ENCODE measurements around the gene NSD2. TPM values are rescaled to one million over a fixed set of nuclear protein-coding genes. Genes with fewer than 3 reads are reported as not detected.
A peak's percentile ranks its signal among the peaks of the same experiment; 100 is the strongest.

NSD2 gene
- total RNA-seq, 6 experiments from 2014 or later, result 11.4 to 19.4 (median 14.0) TPM

GRCh38 chr4:1983053-1983845 lies 112.1 kb downstream of the NSD2 start:
- Histone ChIP-seq H3K27ac (no peak overlapping the region), H3K27me3 (no peaks in the 10 kb centered on the region), H3K4me1 (no peaks in the 10 kb centered on the region), H3K4me3 (no peak overlapping the region), H3K9me3 (no peaks in the 10 kb centered on the region), H3K36me3 (peaks cover 0 to 74% (median 20%) of the 10 kb centered on the region in 4 donors)
- no peak for TF ChIP-seq POLR2A (IDR thresholded peaks at IDR 0.05)
- 96% methylated on average over 9 of the region's 34 CpGs for WGBS (ENCODE audit: insufficient coverage, low coverage, low lambda C conversion rate, missing lambda C conversion rate)
- ATAC-seq (no peak), DNase-seq (peak in 1 of 3 donors; percentile 47)
- intact Hi-C loops (cut with DNase I), result no loop called here

- H3K4me3 ChIP-seq, result no peak overlapping the region
- peaks cover 0 to 74% (median 21%) of the 10 kb centered on the region in 4 donors for H3K36me3 ChIP-seq
- no peaks in the 10 kb centered on the region for H3K27me3 ChIP-seq
- DNase-seq (peak in 1 of 3 donors; percentile 43), ATAC-seq (no peak)
- WGBS (ENCODE audit: insufficient coverage, low coverage, low lambda C conversion rate, missing lambda C conversion rate), result no CpG with 5 or more reads among the region's 21 CpGs
- intact Hi-C loops (cut with DNase I), result no loop called here
- TF ChIP-seq POLR2A (IDR thresholded peaks at IDR 0.05) (no peak), CTCF (IDR thresholded peaks at IDR 0.05) (no peak)
- no peaks in the 10 kb centered on the region for H3K9me3 ChIP-seq
- H3K4me1 ChIP-seq, result no peaks in the 10 kb centered on the region
- H3K27ac ChIP-seq, result no peak overlapping the region
These were observed 112.7 kb downstream of the NSD2 start for GRCh38 chr4:1983846-1984405.

- ATAC-seq (peak in 1 of 4 donors; percentile 6), DNase-seq (peak in 1 of 3 donors; percentile 47)
- H3K27me3 ChIP-seq, result no peaks in the 10 kb centered on the region
- intact Hi-C loops (cut with DNase I), result no loop called here
- TF ChIP-seq POLR2A (IDR thresholded peaks at IDR 0.05) (no peak), CTCF (IDR thresholded peaks at IDR 0.05) (no peak)
- no peak overlapping the region for H3K27ac ChIP-seq
- no peaks in the 10 kb centered on the region for H3K9me3 ChIP-seq
- H3K4me1 ChIP-seq, result no peaks in the 10 kb centered on the region
- H3K4me3 ChIP-seq, result no peak overlapping the region
- H3K36me3 ChIP-seq, result peaks cover 0 to 77% (median 21%) of the 10 kb centered on the region in 4 donors
- 85% methylated on average over 9 of the region's 27 CpGs for WGBS (ENCODE audit: insufficient coverage, low coverage, low lambda C conversion rate, missing lambda C conversion rate)
These were observed 113.4 kb downstream of the NSD2 start for GRCh38 chr4:1984406-1985191.

- ATAC-seq, result peak in 1 of 4 donors; percentile 5
- TF ChIP-seq POLR2A (IDR thresholded peaks at IDR 0.05), result no peak
- no peak for TF ChIP-seq CTCF (IDR thresholded peaks at IDR 0.05)
- Histone ChIP-seq H3K9me3 (no peaks in the 10 kb centered on the region), H3K27me3 (no peaks in the 10 kb centered on the region), H3K4me1 (no peaks in the 10 kb centered on the region), H3K27ac (no peak overlapping the region), H3K36me3 (peaks cover 0 to 74% (median 23%) of the 10 kb centered on the region in 4 donors), H3K4me3 (no peak overlapping the region)
- 93% methylated on average over 2 of the region's 14 CpGs for WGBS (ENCODE audit: insufficient coverage, low coverage, low lambda C conversion rate, missing lambda C conversion rate)
- intact Hi-C loops (cut with DNase I), result no loop called here
- DNase-seq, result peak in 1 of 3 donors; percentile 53
These were observed 114.1 kb downstream of the NSD2 start for GRCh38 chr4:1985294-1985693.

Measured in right lobe of liver (tissue), 6 donors.